Transverse colon (tissue), 4 donors: ENCODE results near the gene GABARAP.
A peak's percentile ranks its signal among the peaks of the same experiment; 100 is the strongest.

Experiments used
- CTCF ChIP-seq, 5 experiments: fragments of 200-600 bp in 3 of 5; fragments of 450-650 bp in 2 of 5; sonication (generic) in 3 of 5; IDR thresholded peaks; 1 replicate in 2 of 5; 2 replicates in 3 of 5; pipeline ENCODE4 v1.5.1; 2016 to 2017; ENCODE audit warnings: antibody characterized with exemption in 5 of 5, inconsistent platforms in 3 of 5, mild to moderate bottlenecking in 2 of 5, moderate library complexity in 1 of 5
- EP300 ChIP-seq: sonication (generic); formaldehyde crosslinking; IDR thresholded peaks from one replicate; pipeline ENCODE4 v1.6.1; 2017; ENCODE audit warnings: antibody characterized with exemption, low read depth
- POLR2A ChIP-seq: fragments of 450-650 bp; IDR thresholded peaks from one replicate; pipeline ENCODE4 v1.6.1; 2016; ENCODE audit warnings: antibody characterized with exemption, mild to moderate bottlenecking, moderate library complexity
- POLR2AphosphoS5 ChIP-seq, 3 donors: sonication (generic); formaldehyde crosslinking; IDR thresholded peaks; one replicate each; pipeline ENCODE4 v1.6.1; 2016; ENCODE audit warnings: antibody characterized with exemption in 3 of 3

- TF ChIP-seq CTCF (IDR thresholded peaks at IDR 0.05) = no peak
- TF ChIP-seq EP300 = no peak
- TF ChIP-seq POLR2A = no peak
- peak in 2 of 3 donors; percentile 9 to 21 for TF ChIP-seq POLR2AphosphoS5 (IDR thresholded peaks at IDR 0.05)
Observed at GRCh38 chr17:7281953-7282751, 39.9 kb upstream of the GABARAP start.
